NT2/D1 (cell line): ENCODE data around the gene C3orf22.
A peak's percentile ranks its signal among the peaks of the same experiment; 100 is the strongest.

Source experiments
- DNase-seq: peaks from one replicate; pipeline ENCODE4 v3.0.0-alpha.2; 2011; ENCODE audit warnings: low read depth, low spot score
- H3K27me3 ChIP-seq: 2 replicates; pipeline ENCODE4 v1.6.0; 2011; ENCODE audit warnings: mild to moderate bottlenecking; ENCODE audit not compliant: insufficient read length, insufficient read depth
- H3K36me3 ChIP-seq: 2 replicates; pipeline ENCODE4 v1.6.1; 2011; ENCODE audit warnings: mild to moderate bottlenecking, low read length, mixed read lengths; ENCODE audit not compliant: insufficient read depth, insufficient read length
- H3K4me1 ChIP-seq: 2 replicates; pipeline ENCODE4 v1.5.1; 2011; ENCODE audit not compliant: insufficient read depth, insufficient read length
- H3K4me3 ChIP-seq: 2 replicates; pipeline ENCODE4 v1.5.1; 2011; ENCODE audit warnings: low read depth; ENCODE audit not compliant: insufficient read length
- H3K9ac ChIP-seq: 2 replicates; pipeline ENCODE4 v1.6.0; 2011; ENCODE audit warnings: low read depth; ENCODE audit not compliant: insufficient read length
- H3K9me3 ChIP-seq: 2 replicates; pipeline ENCODE4 v1.5.1; 2011; ENCODE audit warnings: mild to moderate bottlenecking, low read length; ENCODE audit not compliant: insufficient read depth
- SUZ12 ChIP-seq: IDR thresholded peaks from 2 replicates; pipeline ENCODE4 v1.6.1; 2011; ENCODE audit not compliant: insufficient read length, insufficient read depth; ENCODE audit errors: extremely low read depth
- YY1 ChIP-seq: IDR thresholded peaks from 2 replicates; pipeline ENCODE4 v1.6.1; 2011; ENCODE audit not compliant: insufficient read length, insufficient read depth
- ZNF274 ChIP-seq: IDR thresholded peaks from 2 replicates; pipeline ENCODE4 v1.6.1; 2011; ENCODE audit warnings: mild to moderate bottlenecking, low read depth, low read length

The C3orf22 gene

DNA sequence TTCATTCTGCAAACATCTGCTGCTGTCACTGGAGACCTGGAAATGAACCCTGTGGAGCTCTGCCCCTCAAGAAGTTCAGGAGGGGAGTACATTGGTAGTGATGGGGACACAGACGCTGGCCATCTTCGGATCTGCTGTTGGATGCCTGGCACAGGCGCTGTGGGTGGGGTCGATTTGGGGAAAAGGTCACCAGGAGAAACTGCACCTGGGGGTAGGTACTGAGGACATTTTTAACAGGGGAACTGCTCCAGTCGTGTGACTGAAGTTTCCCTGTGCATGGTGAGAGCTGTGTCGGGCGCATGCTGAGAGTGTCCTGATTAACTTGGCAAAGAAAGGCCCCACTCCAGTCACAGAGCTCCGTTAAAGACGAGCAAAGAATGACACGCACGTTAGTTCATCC, 44.6 kb downstream of the C3orf22 start:
- no peaks in the 10 kb centered on the region for H3K36me3 ChIP-seq
- no peak for TF ChIP-seq SUZ12
- no peak for TF ChIP-seq YY1
- no peak for TF ChIP-seq ZNF274

DNA sequence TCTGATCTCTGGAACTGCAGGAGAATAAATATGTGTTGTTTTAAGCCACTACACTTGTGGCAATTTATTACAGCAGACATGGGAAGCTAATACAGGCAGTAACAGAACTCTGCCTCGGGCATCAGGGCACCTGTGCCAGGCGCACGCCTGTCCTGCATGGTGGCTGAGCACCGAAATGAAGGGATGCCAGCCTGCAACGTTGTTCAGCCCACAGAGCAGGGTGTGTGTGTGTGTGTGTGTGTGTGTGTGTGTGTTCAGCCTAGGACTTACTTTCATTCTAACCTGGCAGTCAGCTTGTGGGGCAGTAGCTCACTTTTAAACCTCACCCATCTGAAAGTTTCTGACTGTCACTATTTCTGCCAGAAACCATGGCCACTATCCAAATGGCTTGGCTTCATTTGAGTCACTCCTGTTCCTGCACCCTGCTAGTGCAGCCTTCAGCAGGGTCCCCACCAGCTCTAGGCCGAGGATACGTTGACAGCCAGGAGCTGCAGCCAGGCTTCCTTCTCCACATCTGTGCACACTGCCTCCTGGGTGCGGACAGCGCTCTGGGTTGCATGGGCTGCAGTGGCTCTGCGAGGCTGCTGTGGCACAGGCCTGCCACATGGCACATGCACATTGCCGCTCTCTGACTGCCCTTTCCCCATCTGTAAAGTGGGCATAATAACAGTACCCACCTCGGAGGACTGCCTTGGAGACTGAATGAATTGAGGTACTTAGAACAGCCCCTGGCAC, 45.6 kb downstream of the C3orf22 start:
- Histone ChIP-seq H3K4me3 (no peak overlapping the region), H3K4me1 (peaks cover 11% of the 10 kb centered on the region), H3K27me3 (no peaks in the 10 kb centered on the region), H3K36me3 (no peaks in the 10 kb centered on the region), H3K9me3 (no peaks in the 10 kb centered on the region), H3K9ac (peak overlapping the region; percentile 43)
- no peak for DNase-seq
- TF ChIP-seq SUZ12: no peak

More for the DNA sequence above, 44.6 kb downstream of the C3orf22 start:
- no peaks in the 10 kb centered on the region for H3K9me3 ChIP-seq
- DNase-seq: no peak
- no peak overlapping the region for H3K9ac ChIP-seq
- H3K27me3 ChIP-seq: no peaks in the 10 kb centered on the region
- no peak overlapping the region for H3K4me3 ChIP-seq
- peaks cover 11% of the 10 kb centered on the region for H3K4me1 ChIP-seq

DNA sequence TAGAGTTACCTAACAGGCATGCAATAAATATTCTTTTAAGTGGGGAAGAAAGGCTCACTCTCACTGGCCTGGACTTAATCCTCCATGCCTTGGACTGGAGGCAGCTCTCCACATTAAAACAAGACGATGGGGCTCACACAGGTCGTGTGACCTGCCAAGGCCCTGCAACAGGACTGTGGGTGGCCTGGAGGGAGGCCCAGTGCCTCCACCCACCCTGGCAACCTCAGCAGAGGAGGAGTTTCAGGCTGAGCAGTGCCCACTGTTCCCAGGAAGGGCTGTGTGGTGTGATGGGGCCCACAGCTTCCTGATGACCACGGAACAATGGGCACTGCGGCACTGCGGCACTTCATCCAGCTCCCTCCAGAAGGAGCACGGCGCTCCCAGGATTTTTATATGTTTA, 46.7 kb downstream of the C3orf22 start:
- Histone ChIP-seq H3K9me3 (no peaks in the 10 kb centered on the region), H3K9ac (no peak overlapping the region), H3K36me3 (no peaks in the 10 kb centered on the region), H3K4me1 (peaks cover 9% of the 10 kb centered on the region), H3K27me3 (no peaks in the 10 kb centered on the region), H3K4me3 (no peak overlapping the region)
- TF ChIP-seq SUZ12 (no peak), ZNF274 (no peak), YY1 (no peak)
- no peak for DNase-seq

DNA sequence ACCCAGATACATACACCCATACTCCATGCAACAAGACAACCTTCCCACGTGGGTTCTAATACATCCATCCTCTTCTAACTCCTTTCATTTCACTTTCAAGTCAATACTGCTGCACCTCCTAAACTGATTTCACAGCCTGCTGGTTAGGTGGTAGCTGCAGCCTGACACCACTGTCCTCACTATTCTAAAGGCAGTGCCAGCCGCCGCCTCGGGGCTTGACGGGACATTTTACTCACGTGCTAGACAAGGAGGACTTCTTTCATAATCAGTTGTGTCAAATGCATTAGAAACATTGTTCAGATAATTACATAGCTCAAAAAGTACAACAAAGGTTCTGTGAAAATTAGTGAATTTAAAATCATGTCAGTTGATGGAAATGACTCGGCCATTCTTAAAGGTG, 47.4 kb downstream of the C3orf22 start:
- DNase-seq: no peak
- no peaks in the 10 kb centered on the region for H3K9me3 ChIP-seq
- TF ChIP-seq ZNF274 (no peak), SUZ12 (no peak), YY1 (no peak)
- H3K9ac ChIP-seq: no peak overlapping the region
- no peaks in the 10 kb centered on the region for H3K27me3 ChIP-seq
- peaks cover 9% of the 10 kb centered on the region for H3K4me1 ChIP-seq
- H3K36me3 ChIP-seq: no peaks in the 10 kb centered on the region
- H3K4me3 ChIP-seq: no peak overlapping the region

DNA sequence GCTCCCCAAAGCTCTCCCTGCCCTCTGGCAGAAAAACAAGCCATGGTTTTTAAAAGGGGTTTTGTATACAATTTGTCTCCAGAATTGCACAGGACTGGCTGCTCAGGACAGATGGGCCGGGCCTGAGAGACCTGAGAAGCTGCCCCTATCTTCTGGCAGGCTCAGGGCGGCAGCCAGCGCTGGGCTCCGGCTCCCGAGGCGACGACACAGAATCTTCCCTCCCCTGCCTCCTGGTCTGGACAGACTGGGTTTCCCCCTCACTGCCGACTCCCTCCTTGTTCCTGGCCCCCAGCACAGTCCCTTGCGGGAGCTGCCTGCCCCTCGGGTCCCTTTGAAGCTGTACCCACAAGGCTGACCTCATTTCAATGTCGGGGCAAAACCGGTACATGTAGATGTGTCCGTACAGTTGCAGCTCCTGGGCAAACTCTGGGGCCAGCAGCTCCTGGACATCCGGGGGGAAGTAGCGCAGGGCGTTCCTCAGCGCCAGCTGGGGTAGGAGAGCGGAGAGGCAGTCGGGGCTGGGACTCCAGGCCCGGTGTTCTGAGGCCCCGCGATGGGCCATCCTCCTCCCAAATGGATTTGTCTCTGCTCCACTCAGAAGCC, 48.3 kb downstream of the C3orf22 start:
- Histone ChIP-seq H3K36me3 (no peaks in the 10 kb centered on the region), H3K9ac (no peak overlapping the region), H3K9me3 (no peaks in the 10 kb centered on the region), H3K27me3 (no peaks in the 10 kb centered on the region), H3K4me3 (no peak overlapping the region), H3K4me1 (peaks cover 9% of the 10 kb centered on the region)
- no peak for TF ChIP-seq ZNF274
- no peak for TF ChIP-seq YY1
- TF ChIP-seq SUZ12: no peak
- no peak for DNase-seq

DNA sequence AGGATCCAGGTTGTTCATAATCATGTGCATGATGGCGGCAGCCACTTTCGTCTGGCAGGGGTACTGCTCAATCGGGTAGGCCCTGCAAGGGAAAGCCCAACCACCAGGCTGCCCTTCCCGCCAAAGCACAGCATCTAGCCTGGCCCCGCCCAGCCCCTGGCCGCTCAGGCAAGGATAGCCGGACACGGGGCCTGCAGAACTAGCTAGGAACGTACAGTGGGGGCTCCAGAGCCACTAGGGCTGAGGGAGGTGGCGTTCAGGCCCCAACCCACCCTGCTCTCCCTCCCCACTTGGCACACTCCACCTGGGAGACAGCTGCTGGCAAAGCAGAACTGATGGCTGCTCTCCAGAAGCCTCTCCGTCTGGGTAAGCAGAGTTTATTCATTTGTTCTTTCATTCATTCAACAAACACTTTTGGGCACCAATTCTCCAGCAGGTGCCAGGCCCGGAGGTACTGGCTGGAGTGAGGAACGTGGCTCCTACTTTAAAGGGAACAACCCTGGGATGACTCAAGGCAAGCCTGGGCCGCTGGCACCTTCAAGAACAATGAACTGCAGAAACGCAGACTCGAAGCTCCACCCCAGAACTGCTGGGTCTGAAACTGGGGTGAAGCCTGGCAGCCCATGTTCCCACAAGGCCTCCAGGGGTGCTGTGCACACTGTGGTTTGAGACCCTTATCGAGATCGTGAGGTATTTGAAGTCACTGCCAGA, 49.0 kb downstream of the C3orf22 start:
- Histone ChIP-seq H3K4me1 (peaks cover 9% of the 10 kb centered on the region), H3K9me3 (no peaks in the 10 kb centered on the region), H3K4me3 (no peak overlapping the region), H3K9ac (no peak overlapping the region), H3K36me3 (no peaks in the 10 kb centered on the region), H3K27me3 (no peaks in the 10 kb centered on the region)
- DNase-seq: no peak
- TF ChIP-seq SUZ12 (no peak), ZNF274 (no peak), YY1 (no peak)

DNA sequence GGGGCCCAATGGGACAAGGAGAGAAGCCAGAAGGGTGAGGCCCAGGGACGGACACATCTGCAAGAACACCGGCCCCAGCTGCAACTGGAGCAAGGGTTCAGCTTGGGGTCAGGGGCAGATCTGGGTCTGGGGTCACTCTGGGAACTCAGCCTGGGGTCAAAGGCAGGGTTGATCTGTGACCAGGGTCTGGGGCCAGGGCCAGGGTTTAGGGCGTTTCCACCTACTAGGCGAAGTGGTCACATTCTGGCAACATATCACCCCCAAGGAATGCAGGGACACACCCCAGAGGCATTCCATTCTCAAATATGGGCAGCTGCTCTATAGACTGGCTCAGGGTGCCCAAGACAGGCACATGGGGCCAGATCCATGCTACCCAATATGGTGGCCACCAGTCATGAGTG, 50.2 kb downstream of the C3orf22 start:
- no peaks in the 10 kb centered on the region for H3K27me3 ChIP-seq
- H3K4me1 ChIP-seq: peaks cover 9% of the 10 kb centered on the region
- no peak for TF ChIP-seq SUZ12
- TF ChIP-seq YY1: no peak
- no peak for TF ChIP-seq ZNF274
- no peak overlapping the region for H3K9ac ChIP-seq
- H3K9me3 ChIP-seq: no peaks in the 10 kb centered on the region
- H3K36me3 ChIP-seq: no peaks in the 10 kb centered on the region
- no peak overlapping the region for H3K4me3 ChIP-seq
- no peak for DNase-seq
